ENCODE measurements around the gene EMSY. TPM values are rescaled to one million over a fixed set of nuclear protein-coding genes. Genes with fewer than 3 reads are reported as not detected.

Gene EMSY
- total and polyA plus RNA-seq, 8 donors = 3.7 to 185 (median 17.3) TPM

DNA sequence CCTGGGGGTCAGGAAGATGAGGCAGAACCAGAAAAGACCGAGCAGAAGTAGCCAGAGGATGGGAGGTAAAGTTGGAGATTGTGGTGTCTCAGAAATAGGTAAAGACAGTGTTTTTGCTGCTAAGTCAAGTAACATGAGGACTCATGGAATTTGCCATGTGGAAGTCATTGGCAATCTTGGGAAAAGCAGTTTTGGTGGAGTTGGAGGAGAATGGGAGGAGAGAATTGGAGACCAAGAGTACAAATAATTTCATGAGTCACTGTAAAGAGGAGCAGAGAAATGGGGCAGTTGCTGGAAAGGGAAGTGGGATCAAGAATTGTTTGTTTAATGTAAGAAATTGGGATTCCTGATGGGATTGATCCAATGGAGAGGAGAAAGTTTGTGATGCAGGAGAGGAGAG, 114.1 kb downstream of the EMSY start:
- WGBS, 5 donors = 87 to 98% (median 89%) methylated on average over 1 of the region's 1 CpG
- TF ChIP-seq POLR2AphosphoS5 (IDR thresholded peaks at IDR 0.05) (no peak), POLR2A (IDR thresholded peaks at IDR 0.05) (no peak), EP300 (IDR thresholded peaks at IDR 0.05) (no peak)
- TF ChIP-seq, protein P1, sequence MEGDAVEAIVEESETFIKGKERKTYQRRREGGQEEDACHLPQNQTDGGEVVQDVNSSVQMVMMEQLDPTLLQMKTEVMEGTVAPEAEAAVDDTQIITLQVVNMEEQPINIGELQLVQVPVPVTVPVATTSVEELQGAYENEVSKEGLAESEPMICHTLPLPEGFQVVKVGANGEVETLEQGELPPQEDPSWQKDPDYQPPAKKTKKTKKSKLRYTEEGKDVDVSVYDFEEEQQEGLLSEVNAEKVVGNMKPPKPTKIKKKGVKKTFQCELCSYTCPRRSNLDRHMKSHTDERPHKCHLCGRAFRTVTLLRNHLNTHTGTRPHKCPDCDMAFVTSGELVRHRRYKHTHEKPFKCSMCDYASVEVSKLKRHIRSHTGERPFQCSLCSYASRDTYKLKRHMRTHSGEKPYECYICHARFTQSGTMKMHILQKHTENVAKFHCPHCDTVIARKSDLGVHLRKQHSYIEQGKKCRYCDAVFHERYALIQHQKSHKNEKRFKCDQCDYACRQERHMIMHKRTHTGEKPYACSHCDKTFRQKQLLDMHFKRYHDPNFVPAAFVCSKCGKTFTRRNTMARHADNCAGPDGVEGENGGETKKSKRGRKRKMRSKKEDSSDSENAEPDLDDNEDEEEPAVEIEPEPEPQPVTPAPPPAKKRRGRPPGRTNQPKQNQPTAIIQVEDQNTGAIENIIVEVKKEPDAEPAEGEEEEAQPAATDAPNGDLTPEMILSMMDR (IDR thresholded peaks at IDR 0.05) = no peak
- Histone ChIP-seq H3K4me3 (no peak overlapping the region), H3K4me1 (no peaks in the 10 kb centered on the region), H3K27ac (no peak overlapping the region), H3K36me3 (no peaks in the 10 kb centered on the region), H3K9me3 (no peaks in the 10 kb centered on the region), H3K27me3 (no peaks in the 10 kb centered on the region)
- no peak for DNase-seq
- intact Hi-C loops (cut with DNase I; ENCODE audit: low total_unique reads) = no loop called here

DNA sequence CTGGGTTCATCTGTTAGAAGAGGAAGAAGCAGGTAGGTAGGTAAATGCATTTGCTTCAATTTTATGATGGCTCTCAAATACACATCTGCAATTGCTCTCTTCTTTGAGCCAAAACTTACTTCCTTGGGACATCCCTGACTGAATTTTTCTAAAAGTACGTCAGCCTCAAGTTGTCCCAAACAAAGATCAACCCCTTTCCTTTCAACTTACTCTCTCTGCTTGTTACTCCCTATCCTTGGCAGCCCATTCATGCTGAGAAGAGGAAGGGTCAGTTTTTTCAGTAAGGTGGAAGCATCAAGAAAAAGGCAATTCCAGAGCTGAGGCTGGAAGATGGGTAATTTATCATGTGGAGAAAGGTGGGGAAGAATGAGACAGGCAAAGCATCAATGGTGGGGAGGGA, 114.5 kb downstream of the EMSY start:
- H3K4me1 ChIP-seq = no peaks in the 10 kb centered on the region
- no peak for DNase-seq
- intact Hi-C loops (cut with DNase I; ENCODE audit: low total_unique reads) = no loop called here
- H3K27ac ChIP-seq = no peak overlapping the region
- H3K27me3 ChIP-seq = no peaks in the 10 kb centered on the region
- 79 to 83% (median 79%) methylated on average over 1 of the region's 1 CpG for whole genome bisulfite sequencing, 5 donors
- H3K4me3 ChIP-seq = no peak overlapping the region
- H3K9me3 ChIP-seq = no peaks in the 10 kb centered on the region
- no peaks in the 10 kb centered on the region for H3K36me3 ChIP-seq
- TF ChIP-seq EP300 (IDR thresholded peaks at IDR 0.05) (no peak), POLR2AphosphoS5 (IDR thresholded peaks at IDR 0.05) (no peak), POLR2A (IDR thresholded peaks at IDR 0.05) (no peak)
- TF ChIP-seq, protein P1 (IDR thresholded peaks at IDR 0.05) = no peak

DNA sequence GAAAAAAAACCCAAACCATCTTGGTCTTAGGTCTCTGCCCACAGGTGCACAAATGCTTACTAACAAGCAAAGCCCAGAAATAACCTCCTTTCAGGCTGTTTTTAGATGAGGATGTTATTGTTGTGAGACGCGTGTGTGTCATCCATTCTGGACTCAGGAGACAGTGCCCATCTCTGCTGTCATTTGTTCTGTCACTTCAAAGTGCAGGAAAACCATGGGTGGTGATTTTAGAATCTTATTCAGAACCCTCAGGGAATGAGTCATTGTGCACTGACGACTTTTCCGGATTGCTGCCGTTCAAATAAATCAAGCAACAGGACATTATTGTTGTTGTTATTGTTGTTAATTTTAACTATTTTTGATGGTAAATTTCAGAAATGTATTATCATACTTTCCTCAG, 115.4 kb downstream of the EMSY start:
- H3K27ac ChIP-seq = no peak overlapping the region
- TF ChIP-seq POLR2A (IDR thresholded peaks at IDR 0.05) (no peak), EP300 (IDR thresholded peaks at IDR 0.05) (no peak), POLR2AphosphoS5 (IDR thresholded peaks at IDR 0.05) (no peak)
- TF ChIP-seq, protein P1 (IDR thresholded peaks at IDR 0.05) = no peak
- H3K36me3 ChIP-seq = no peaks in the 10 kb centered on the region
- intact Hi-C loops (cut with DNase I; ENCODE audit: low total_unique reads) = no loop called here
- no peaks in the 10 kb centered on the region for H3K9me3 ChIP-seq
- no peaks in the 10 kb centered on the region for H3K27me3 ChIP-seq
- 69 to 83% (median 77%) methylated on average over 5 of the region's 5 CpGs for WGBS, 5 donors
- H3K4me1 ChIP-seq = no peaks in the 10 kb centered on the region
- DNase-seq = no peak
- no peak overlapping the region for H3K4me3 ChIP-seq

DNA sequence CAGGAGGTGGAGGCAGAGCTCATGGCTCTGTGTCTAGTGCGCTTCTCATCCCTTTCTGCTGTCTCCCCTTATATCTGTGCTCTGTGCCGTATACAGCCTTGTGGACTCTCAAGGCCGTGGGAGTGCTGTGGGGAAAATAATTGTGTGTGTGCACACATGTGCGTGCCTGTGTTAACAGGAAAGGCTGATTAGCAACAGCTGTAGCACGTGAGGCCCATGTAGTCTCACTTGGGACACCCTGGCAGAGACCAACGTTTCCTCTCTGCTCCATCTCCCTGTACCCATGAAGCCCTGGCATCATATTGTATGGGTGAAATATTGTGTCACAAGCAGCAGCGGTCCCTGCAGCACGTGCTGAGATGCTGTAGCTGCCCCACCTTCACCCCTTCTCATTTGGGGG, 116.4 kb downstream of the EMSY start:
- H3K36me3 ChIP-seq = no peaks in the 10 kb centered on the region
- WGBS, 5 donors = 51 to 73% (median 61%) methylated on average over 8 of the region's 8 CpGs
- TF ChIP-seq, protein P1 (IDR thresholded peaks at IDR 0.05) = no peak
- TF ChIP-seq POLR2A (IDR thresholded peaks at IDR 0.05) = no peak
- TF ChIP-seq POLR2AphosphoS5 (IDR thresholded peaks at IDR 0.05) = no peak
- no peak for TF ChIP-seq EP300 (IDR thresholded peaks at IDR 0.05)
- no peaks in the 10 kb centered on the region for H3K27me3 ChIP-seq
- no peaks in the 10 kb centered on the region for H3K9me3 ChIP-seq
- intact Hi-C loops (cut with DNase I; ENCODE audit: low total_unique reads) = no loop called here
- no peak overlapping the region for H3K4me3 ChIP-seq
- no peaks in the 10 kb centered on the region for H3K4me1 ChIP-seq
- DNase-seq = no peak
- no peak overlapping the region for H3K27ac ChIP-seq
